Measurements from ENCODE around the gene RRAD. TPM values are rescaled to one million over a fixed set of nuclear protein-coding genes. Genes with fewer than 3 reads are reported as not detected.

The RRAD gene
- total RNA-seq, 1 donor, result 1.3 TPM

DNA sequence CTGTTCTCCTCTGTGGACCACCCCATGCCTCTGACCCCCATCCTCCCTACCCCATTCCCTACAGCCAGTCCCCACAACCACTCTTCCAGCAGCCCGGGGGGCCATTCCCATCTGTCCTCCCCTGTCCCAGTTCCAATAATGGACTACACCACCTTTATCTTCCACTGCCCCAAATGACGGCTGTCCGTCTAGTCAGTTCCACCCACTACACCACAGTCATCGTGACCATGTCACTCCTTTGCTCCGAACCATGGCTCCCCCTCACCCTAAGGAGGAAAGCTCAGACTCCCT is 29.7 kb downstream of the RRAD start:
- H3K9me3 ChIP-seq (ENCODE audit: low read depth, low read length), result no peaks in the 10 kb centered on the region
- H3K27me3 ChIP-seq (ENCODE audit: insufficient read depth, low read length), result no peaks in the 10 kb centered on the region
- no peak overlapping the region for H3K4me3 ChIP-seq (ENCODE audit: low read length)
- peaks cover 3% of the 10 kb centered on the region for H3K4me1 ChIP-seq (ENCODE audit: insufficient read depth, low read length)

DNA sequence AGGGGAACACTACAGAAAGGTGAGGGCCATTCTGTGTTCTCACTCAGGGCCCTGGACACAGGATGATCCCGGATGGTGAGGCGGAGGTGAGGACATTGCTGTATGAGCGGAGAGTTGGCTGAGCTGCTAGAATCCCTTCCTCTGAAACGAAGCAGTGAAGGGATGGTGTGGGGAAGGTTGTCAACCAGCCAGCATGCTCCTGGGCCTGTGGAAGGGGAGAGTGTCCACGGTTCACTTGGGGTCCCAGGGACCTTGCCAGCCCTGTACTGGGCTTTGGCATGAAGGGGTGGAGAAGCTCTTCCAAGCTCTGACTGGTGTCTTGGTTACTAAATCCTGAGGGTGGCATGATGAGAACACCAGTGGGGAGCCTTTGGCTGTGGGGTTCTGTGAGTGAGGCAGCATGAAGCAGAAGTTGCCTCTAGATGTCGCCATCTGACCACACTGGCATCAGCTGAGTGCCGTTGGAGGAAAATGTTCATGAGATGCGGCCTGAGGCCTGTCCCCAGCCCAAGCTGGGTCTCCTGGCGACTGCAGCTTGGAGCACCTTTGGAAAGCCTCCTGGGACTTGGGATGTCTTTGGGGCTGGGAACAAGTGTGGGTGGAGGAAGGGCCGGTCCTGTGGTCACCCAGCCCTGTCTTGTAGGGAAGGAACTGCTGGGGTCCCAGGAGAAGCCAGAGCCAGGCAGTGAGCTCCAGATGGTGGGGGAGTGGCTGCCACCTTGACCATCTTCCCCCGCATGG is 30.2 kb downstream of the RRAD start:
- H3K27me3 ChIP-seq (ENCODE audit: insufficient read depth, low read length), result no peaks in the 10 kb centered on the region
- H3K9me3 ChIP-seq (ENCODE audit: low read depth, low read length), result no peaks in the 10 kb centered on the region
- H3K4me1 ChIP-seq (ENCODE audit: insufficient read depth, low read length), result peaks cover 3% of the 10 kb centered on the region
- H3K4me3 ChIP-seq (ENCODE audit: low read length), result no peak overlapping the region

DNA sequence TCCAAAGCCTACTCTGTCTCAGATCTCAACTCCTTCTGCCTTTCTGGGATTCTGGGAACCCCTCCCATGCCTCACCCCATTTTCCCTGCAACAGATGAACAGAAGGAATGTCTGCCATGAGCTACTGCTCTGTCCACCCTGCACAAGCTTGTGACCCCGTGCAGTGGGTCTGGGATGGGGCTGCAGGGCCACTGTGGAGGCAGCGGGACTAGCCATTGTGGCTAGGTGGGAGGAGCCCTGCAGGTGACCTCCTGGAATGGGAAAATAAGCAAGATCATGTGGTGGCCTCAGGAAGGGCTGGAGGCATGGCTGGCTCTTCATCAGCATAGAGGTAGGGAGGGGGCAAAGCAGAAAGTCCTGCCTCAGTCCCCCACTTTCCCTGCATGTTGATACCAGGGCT is 31.3 kb downstream of the RRAD start:
- H3K4me3 ChIP-seq (ENCODE audit: low read length), result no peak overlapping the region
- H3K9me3 ChIP-seq (ENCODE audit: low read depth, low read length), result no peaks in the 10 kb centered on the region
- no peaks in the 10 kb centered on the region for H3K27me3 ChIP-seq (ENCODE audit: insufficient read depth, low read length)
- peaks cover 3% of the 10 kb centered on the region for H3K4me1 ChIP-seq (ENCODE audit: insufficient read depth, low read length)

DNA sequence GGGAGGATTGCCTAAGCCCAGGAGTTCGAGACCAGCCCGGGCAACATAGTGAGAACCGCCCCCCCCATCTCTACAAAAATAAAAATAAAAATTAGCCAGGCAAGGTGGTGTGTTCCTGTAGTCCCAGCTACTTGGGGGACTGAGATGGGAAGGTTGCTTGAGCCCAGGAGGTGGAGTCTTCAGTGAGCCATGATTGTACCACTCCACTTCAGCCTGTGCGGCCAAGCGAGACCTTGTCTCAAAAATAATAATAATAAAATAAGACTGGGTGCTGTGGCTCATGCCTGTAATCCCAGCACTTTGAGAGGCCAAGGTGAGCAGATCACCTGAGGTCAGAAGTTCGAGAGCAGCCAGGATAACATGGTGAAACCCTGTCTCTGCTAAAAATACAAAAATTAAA is 33.5 kb downstream of the RRAD start:
- H3K9me3 ChIP-seq (ENCODE audit: low read depth, low read length), result no peaks in the 10 kb centered on the region
- no peaks in the 10 kb centered on the region for H3K27me3 ChIP-seq (ENCODE audit: insufficient read depth, low read length)
- peaks cover 3% of the 10 kb centered on the region for H3K4me1 ChIP-seq (ENCODE audit: insufficient read depth, low read length)
- H3K4me3 ChIP-seq (ENCODE audit: low read length), result no peak overlapping the region

DNA sequence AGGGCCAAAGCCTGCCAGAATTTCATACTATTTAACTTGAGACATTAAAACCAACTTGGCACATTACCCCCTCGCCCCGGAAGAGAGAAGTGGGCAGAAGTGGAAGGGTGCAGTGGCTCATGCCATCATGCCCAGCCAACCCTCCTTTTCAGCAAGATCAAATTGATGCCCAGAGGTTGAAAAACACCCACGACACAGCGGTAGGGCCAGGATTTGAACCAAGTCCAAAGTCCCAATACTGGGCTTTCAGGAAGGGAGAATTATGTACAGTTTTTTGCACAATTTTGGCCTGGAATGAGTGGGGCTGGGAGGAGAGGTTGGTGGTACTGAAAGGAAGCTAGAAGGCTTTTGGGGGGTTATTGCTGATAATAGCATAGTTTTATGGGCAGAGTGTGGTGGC is 34.0 kb downstream of the RRAD start:
- no peaks in the 10 kb centered on the region for H3K9me3 ChIP-seq (ENCODE audit: low read depth, low read length)
- peaks cover 3% of the 10 kb centered on the region for H3K4me1 ChIP-seq (ENCODE audit: insufficient read depth, low read length)
- no peaks in the 10 kb centered on the region for H3K27me3 ChIP-seq (ENCODE audit: insufficient read depth, low read length)

DNA sequence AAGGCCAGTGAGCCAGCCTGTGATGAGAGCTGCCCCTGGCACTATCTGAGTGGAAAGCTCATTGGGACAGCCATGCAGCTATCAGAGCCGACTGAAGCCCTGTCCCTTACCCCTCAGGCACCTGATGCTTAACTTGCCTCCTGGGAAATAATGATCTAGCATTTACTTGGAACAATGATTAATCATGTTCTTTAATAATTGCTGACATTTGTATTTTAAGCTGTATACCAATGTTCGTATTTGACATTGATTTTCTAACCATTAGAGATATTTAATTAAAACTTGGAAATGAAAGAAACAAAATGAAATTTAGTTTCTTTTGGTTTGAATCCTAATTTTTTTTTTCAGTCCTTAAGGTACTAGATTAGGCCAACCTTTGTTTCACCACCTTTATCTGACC is 34.5 kb downstream of the RRAD start:
- Histone ChIP-seq H3K9me3 (ENCODE audit: low read depth, low read length) (no peaks in the 10 kb centered on the region), H3K4me3 (ENCODE audit: low read length) (no peak overlapping the region), H3K4me1 (ENCODE audit: insufficient read depth, low read length) (peaks cover 3% of the 10 kb centered on the region), H3K27me3 (ENCODE audit: insufficient read depth, low read length) (no peaks in the 10 kb centered on the region)

More for the DNA sequence above, 34.0 kb downstream of the RRAD start:
- H3K4me3 ChIP-seq (ENCODE audit: low read length), result no peak overlapping the region

DNA sequence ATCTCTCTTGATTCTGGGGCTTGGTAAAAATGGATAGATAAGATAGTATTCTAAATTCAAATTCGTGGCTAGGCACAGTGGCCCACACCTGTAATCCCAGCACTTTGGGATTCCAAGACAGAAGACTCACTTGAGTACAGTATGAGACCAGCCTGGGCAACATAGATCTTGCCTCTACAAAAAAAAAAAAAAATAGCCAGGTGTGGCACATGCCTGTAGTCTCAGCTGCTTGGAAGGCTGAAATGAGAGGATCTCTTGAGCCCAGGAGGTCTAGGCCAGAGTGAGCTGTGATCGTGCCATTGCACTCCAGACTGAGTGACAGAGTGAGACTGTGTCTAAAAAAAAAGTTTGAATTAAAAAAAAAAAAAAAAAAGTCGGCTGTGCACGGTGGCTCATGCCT is 35.7 kb downstream of the RRAD start:
- Histone ChIP-seq H3K9me3 (ENCODE audit: low read depth, low read length) (no peaks in the 10 kb centered on the region), H3K4me3 (ENCODE audit: low read length) (no peak overlapping the region), H3K27me3 (ENCODE audit: insufficient read depth, low read length) (no peaks in the 10 kb centered on the region), H3K4me1 (ENCODE audit: insufficient read depth, low read length) (no peaks in the 10 kb centered on the region)

DNA sequence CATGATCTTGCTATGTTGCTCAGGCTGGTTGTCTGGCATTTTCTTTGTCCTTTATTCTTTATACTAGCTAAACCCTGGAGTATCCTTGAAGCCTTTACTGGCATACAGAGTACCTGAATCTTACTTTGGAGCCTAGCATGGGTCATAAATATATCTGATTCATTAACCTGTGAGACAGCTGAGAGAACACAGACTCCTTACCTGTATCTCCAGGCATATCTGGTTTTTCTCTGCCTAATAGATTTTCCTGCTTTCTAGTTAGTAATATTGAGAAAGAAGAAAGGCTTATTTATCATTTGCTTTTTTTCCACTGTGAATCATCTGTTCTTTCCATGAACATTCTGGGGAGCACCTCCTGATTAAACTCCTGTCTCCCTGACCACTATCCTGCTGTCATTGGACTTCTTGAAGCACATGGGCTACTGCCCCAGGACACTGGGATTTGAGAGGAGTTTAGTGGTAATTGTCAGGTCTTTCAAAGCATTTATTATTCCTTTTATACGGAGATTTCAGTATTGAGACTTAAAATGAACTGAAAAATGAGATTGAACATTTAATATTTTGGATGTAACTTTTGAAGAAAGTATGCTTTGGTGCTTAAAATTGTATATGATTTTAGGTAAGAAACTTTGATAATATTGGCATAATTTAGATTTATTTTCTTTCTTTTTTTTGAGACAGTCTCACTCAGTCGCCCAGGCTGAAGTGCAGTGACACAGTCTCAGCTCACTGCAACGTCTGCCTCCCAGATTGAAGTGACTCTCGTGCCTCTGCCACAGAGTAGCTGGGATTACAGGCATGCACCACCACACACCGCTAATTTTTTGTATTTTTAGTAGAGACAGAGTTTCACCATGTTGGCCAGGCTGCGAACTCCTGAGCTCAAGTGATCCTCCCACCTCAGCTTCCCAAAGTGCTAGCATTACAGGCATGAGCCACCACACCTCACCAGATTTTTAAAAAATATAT is 36.4 kb downstream of the RRAD start:
- no peaks in the 10 kb centered on the region for H3K9me3 ChIP-seq (ENCODE audit: low read depth, low read length)
- no peaks in the 10 kb centered on the region for H3K4me1 ChIP-seq (ENCODE audit: insufficient read depth, low read length)
- H3K27me3 ChIP-seq (ENCODE audit: insufficient read depth, low read length), result no peaks in the 10 kb centered on the region

DNA sequence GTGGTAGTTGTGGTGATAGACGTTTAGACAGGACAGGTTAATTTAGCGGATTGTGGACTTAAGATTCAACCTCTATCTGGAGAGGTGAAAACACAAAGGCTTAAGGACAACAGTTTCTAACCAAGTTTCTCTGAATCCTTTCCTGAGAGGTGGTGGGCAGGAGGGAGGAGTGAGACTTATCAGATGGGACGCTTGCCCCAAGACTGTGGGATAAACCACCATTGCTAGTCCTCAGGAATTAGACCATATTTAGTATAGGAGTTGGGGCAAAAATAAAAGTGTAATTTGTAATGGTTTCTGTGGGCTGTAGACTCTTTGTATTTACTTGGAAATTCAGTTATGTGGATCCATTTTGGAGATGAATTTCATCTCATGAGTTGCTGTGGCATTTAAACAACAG is 38.4 kb downstream of the RRAD start:
- Histone ChIP-seq H3K27me3 (ENCODE audit: insufficient read depth, low read length) (no peaks in the 10 kb centered on the region), H3K9me3 (ENCODE audit: low read depth, low read length) (no peaks in the 10 kb centered on the region), H3K4me3 (ENCODE audit: low read length) (no peak overlapping the region), H3K4me1 (ENCODE audit: insufficient read depth, low read length) (no peaks in the 10 kb centered on the region)

More for the DNA sequence above, 36.4 kb downstream of the RRAD start:
- no peak overlapping the region for H3K4me3 ChIP-seq (ENCODE audit: low read length)

DNA sequence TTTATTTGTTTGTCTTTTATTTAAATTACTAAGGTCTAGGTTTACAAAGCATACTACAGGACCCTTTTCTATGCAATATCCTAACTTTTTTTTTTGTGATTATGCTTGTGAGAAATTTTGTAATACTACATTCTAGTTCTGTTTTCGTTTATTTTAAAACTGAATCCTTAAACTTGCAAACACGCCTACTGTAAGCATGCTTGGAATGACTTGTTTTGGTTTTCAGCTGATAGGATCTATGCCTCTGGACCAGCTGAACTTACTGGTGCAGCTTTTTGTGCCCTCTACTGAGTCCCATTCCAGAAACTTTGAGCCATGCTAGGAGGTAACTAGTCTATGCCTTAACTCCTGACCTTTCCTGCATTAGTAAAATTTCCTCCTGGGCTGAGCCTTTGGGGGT is 39.0 kb downstream of the RRAD start:
- Histone ChIP-seq H3K27me3 (ENCODE audit: insufficient read depth, low read length) (peaks cover 2% of the 10 kb centered on the region), H3K9me3 (ENCODE audit: low read depth, low read length) (no peaks in the 10 kb centered on the region), H3K4me3 (ENCODE audit: low read length) (no peak overlapping the region), H3K4me1 (ENCODE audit: insufficient read depth, low read length) (peaks cover 4% of the 10 kb centered on the region)

DNA sequence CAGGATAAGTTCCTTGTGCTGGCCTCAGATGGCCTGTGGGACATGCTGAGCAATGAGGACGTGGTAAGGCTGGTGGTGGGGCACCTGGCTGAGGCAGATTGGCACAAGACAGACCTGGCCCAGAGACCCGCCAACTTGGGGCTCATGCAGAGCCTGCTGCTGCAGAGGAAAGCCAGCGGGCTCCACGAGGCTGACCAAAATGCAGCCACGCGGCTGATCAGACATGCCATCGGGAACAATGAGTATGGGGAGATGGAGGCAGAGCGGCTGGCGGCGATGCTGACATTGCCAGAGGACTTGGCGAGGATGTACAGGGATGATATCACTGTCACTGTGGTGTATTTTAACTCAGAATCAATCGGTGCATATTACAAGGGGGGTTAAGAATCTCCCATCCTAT is 39.8 kb downstream of the RRAD start:
- no peaks in the 10 kb centered on the region for H3K9me3 ChIP-seq (ENCODE audit: low read depth, low read length)
- H3K4me1 ChIP-seq (ENCODE audit: insufficient read depth, low read length), result peaks cover 12% of the 10 kb centered on the region
- H3K4me3 ChIP-seq (ENCODE audit: low read length), result no peak overlapping the region
- peaks cover 2% of the 10 kb centered on the region for H3K27me3 ChIP-seq (ENCODE audit: insufficient read depth, low read length)

DNA sequence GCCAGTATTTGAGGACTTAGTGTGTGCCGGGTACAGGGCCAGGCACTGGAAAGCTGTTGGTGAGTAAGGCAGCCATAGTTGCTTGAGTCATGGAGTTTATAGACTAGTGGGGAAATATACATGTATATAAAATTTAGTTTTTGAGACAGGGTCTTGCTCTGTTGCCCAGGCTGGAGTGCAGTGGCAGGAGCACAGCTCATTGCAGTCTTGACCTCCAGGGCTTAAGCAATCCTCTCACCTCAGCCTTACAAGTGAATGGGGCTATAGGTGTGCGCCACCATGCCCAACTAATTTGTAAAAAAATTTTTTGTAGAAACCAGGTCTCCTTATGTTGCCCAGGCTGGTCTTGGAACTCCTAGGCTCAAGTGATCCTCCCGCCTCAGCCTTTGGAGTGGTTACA is 42.6 kb downstream of the RRAD start:
- Histone ChIP-seq H3K4me1 (ENCODE audit: insufficient read depth, low read length) (peaks cover 28% of the 10 kb centered on the region), H3K4me3 (ENCODE audit: low read length) (no peak overlapping the region), H3K27me3 (ENCODE audit: insufficient read depth, low read length) (peaks cover 2% of the 10 kb centered on the region), H3K9me3 (ENCODE audit: low read depth, low read length) (no peaks in the 10 kb centered on the region)

DNA sequence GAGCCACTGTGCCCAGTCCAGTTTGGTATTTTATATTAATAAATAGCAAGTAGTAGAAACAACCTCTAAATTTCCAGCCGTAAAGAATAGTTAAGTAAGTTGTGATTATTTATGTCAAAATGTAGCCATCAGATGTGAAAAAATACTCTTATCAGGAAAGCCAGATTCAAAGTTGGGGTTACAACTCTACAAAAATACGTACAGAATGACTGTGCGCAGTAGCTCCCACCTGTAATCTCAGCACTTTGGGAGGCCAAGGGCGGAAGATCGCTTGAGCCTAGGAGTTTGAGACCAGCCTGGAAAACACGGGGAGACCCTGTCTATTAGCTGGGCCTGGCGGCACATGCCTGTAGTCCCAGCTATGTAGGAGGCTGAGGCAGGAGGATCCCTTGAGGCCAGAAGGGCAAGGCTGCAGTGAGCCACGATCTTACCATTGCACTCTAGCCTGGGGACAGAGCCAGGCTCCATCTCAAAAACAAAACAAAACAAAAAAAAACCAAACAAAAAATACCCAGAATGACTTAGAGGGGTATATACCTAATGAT is 43.3 kb downstream of the RRAD start:
- Histone ChIP-seq H3K4me3 (ENCODE audit: low read length) (no peak overlapping the region), H3K4me1 (ENCODE audit: insufficient read depth, low read length) (peaks cover 30% of the 10 kb centered on the region), H3K27me3 (ENCODE audit: insufficient read depth, low read length) (peaks cover 2% of the 10 kb centered on the region), H3K9me3 (ENCODE audit: low read depth, low read length) (no peaks in the 10 kb centered on the region)

DNA sequence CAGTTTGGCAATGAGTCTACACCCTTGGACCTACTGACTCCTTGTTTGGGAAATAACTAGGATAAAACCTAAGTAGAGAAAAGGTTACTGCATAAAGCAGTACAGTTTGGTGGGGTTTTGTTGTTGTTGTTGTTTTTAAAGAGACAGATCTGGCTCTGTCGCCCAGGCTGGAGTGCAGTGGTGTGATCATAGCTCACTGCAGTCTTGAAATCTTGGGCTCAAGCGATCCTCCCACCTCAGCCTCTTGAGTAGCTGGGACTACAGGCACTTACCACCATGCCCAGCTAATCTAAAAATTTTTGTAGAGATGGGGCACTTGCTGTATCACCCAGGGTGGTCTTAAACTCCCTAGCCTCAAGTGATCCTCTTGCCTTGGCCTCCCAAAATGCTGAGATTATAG is 43.8 kb downstream of the RRAD start:
- peaks cover 2% of the 10 kb centered on the region for H3K27me3 ChIP-seq (ENCODE audit: insufficient read depth, low read length)
- no peaks in the 10 kb centered on the region for H3K9me3 ChIP-seq (ENCODE audit: low read depth, low read length)
- H3K4me3 ChIP-seq (ENCODE audit: low read length), result no peak overlapping the region
- peaks cover 30% of the 10 kb centered on the region for H3K4me1 ChIP-seq (ENCODE audit: insufficient read depth, low read length)

DNA sequence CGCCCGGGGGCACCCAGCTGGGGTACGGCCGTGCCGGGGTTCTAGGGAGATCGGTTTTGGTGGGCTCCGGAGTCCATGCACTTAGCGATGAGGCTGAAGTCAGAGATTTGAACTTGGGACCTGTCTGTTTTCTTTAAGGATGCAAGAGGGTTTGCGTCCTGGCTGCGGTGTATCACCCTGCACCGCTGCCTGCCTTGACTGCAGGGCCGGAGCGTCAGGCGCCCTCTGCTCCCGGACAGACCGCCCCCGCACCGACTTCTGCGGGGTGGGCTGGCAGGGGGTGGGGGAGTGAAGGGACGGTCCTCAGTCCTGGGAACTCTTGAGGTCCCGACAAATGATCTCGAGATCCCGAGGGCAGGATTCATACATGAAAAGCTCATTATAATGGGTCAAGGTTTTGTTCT is 44.3 kb downstream of the RRAD start:
- Histone ChIP-seq H3K4me3 (ENCODE audit: low read length) (peak overlapping the region; percentile 75), H3K27me3 (ENCODE audit: insufficient read depth, low read length) (peaks cover 2% of the 10 kb centered on the region), H3K9me3 (ENCODE audit: low read depth, low read length) (no peaks in the 10 kb centered on the region), H3K4me1 (ENCODE audit: insufficient read depth, low read length) (peaks cover 30% of the 10 kb centered on the region)
